Peyer's patch (tissue), 4 donors: ENCODE measurements around the gene CLTCL1. TPM values are rescaled to one million over a fixed set of nuclear protein-coding genes. Genes with fewer than 3 reads are reported as not detected.
A peak's percentile ranks its signal among the peaks of the same experiment; 100 is the strongest.

Experiments
- DNase-seq, 3 donors: peaks; one replicate each; pipeline ENCODE4 v3.0.0-alpha.2; 2017 to 2019
- H3K27ac ChIP-seq, 4 donors: fragments of 200-600 bp; sonication (generic); one replicate each; pipeline ENCODE4 v1.5.1; 2016 to 2019
- H3K27me3 ChIP-seq, 2 donors: fragments of 200-600 bp; sonication (generic); one replicate each; pipeline ENCODE4 v1.5.1; 2019
- H3K36me3 ChIP-seq, 3 donors: fragments of 200-600 bp; sonication (generic); one replicate each; pipeline ENCODE4 v1.5.1; 2016 to 2019
- H3K4me1 ChIP-seq, 4 donors: fragments of 200-600 bp; sonication (generic); one replicate each; pipeline ENCODE4 v1.5.1; 2016 to 2019
- H3K4me3 ChIP-seq, 4 donors: fragments of 200-600 bp; sonication (generic); 1 replicate in 3 of 4; 2 replicates in 1 of 4; pipeline ENCODE4 v1.5.1; 2016 to 2019; ENCODE audit warnings: mild to moderate bottlenecking in 1 of 4
- H3K9me3 ChIP-seq, 4 donors: fragments of 200-600 bp; sonication (generic); one replicate each; pipeline ENCODE4 v1.5.1; 2016 to 2019; ENCODE audit warnings: mild to moderate bottlenecking in 1 of 4
- POLR2A ChIP-seq, 2 donors: fragments of 450-650 bp; IDR thresholded peaks; one replicate each; pipeline ENCODE4 v1.5.1; 2017; ENCODE audit warnings: antibody characterized with exemption in 2 of 2, mild to moderate bottlenecking in 2 of 2, moderate library complexity in 2 of 2
- total RNA-seq, 4 donors: library from RNA; depleted of rRNA; stranded (reverse); fragments of >200 nt; gene quantifications; one replicate each; pipeline ENCODE4 v1.1.0, GENCODE V29; 2016
- TF ChIP-seq, protein P1 (sequence below), 6 experiments: fragments of 450-650 bp in 4 of 6; fragments of 200-600 bp in 2 of 6; sonication (generic) in 1 of 6; IDR thresholded peaks; one replicate each; pipeline ENCODE4 v1.5.1; 2017 to 2019; ENCODE audit warnings: antibody characterized with exemption in 6 of 6, mild to moderate bottlenecking in 3 of 6, moderate library complexity in 1 of 6

Gene CLTCL1
- total RNA-seq, 4 donors from 2014 or later, result 0.47 to 3.9 (median 3.0) TPM

DNA sequence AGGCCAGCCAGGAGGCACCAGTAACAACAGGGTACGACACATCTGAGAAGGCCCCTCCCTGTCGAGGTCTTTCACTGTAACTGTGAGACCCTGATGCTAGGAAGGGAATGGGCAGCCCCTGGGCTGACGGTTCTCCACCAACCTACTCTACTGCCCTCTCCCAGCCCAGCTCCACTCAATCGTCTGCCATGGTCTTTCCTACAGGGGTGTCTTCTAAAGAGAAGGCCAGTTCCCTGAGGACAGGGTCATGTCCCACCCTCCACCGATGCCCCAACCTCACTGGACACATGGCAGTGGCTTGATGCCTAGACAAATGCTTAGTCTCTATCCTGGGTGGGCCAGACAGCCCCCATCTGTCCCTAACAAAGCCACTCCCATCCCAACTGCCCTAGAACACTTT, 67.0 kb downstream of the CLTCL1 start:
- peak in 1 of 3 donors; percentile 18 for DNase-seq
- Histone ChIP-seq H3K4me3 (no peak overlapping the region), H3K27me3 (no peaks in the 10 kb centered on the region), H3K9me3 (no peaks in the 10 kb centered on the region), H3K4me1 (no peaks in the 10 kb centered on the region), H3K36me3 (no peaks in the 10 kb centered on the region), H3K27ac (no peak overlapping the region)
- TF ChIP-seq, protein P1, sequence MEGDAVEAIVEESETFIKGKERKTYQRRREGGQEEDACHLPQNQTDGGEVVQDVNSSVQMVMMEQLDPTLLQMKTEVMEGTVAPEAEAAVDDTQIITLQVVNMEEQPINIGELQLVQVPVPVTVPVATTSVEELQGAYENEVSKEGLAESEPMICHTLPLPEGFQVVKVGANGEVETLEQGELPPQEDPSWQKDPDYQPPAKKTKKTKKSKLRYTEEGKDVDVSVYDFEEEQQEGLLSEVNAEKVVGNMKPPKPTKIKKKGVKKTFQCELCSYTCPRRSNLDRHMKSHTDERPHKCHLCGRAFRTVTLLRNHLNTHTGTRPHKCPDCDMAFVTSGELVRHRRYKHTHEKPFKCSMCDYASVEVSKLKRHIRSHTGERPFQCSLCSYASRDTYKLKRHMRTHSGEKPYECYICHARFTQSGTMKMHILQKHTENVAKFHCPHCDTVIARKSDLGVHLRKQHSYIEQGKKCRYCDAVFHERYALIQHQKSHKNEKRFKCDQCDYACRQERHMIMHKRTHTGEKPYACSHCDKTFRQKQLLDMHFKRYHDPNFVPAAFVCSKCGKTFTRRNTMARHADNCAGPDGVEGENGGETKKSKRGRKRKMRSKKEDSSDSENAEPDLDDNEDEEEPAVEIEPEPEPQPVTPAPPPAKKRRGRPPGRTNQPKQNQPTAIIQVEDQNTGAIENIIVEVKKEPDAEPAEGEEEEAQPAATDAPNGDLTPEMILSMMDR (IDR thresholded peaks at IDR 0.05), result no peak
- no peak for TF ChIP-seq POLR2A (IDR thresholded peaks at IDR 0.05)

DNA sequence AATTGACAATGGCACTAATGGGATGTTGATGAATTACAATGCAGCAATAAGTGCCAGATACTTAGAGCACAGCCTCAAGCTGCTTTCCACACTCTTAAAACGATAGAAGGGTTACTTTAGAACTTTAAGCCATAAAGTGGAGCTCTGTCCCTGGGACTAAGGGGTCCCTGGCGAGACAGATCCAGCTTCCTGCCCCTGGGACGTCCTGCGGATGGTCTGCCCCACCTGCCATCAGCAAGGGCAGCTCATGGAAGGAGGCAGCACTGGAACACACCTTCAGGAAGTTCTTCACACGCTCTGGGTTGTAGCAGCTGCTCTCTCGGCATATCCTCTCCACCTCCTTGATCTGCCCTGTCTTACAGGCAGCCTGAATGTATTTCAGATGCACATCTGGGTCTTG, 67.9 kb downstream of the CLTCL1 start:
- no peaks in the 10 kb centered on the region for H3K27me3 ChIP-seq
- no peak overlapping the region for H3K27ac ChIP-seq
- TF ChIP-seq, protein P1 (IDR thresholded peaks at IDR 0.05), result no peak
- no peak for TF ChIP-seq POLR2A (IDR thresholded peaks at IDR 0.05)
- no peaks in the 10 kb centered on the region for H3K9me3 ChIP-seq
- H3K36me3 ChIP-seq, result no peaks in the 10 kb centered on the region
- peak in 1 of 3 donors; percentile 13 for DNase-seq
- no peaks in the 10 kb centered on the region for H3K4me1 ChIP-seq
- no peak overlapping the region for H3K4me3 ChIP-seq

DNA sequence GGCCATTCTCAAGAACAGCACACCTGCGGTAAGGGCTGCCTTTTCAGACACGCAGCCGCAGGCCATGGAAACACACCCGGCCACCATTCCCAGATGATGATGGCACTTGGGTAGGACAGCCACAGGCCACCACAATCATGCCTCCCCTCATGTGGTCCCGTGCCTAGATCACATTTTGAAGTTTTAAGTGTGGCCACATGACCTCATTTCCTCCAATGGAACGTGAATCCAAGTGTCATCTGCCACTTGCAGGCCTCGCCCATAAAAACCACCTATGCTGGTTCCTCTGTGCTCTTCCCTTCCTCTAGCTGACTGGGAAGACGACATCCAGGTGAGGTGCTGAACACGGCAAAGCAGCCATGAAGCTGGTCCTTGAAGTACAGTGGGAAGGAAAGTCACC, 68.4 kb downstream of the CLTCL1 start:
- Histone ChIP-seq H3K4me1 (no peaks in the 10 kb centered on the region), H3K36me3 (no peaks in the 10 kb centered on the region), H3K4me3 (no peak overlapping the region), H3K9me3 (no peaks in the 10 kb centered on the region), H3K27ac (no peak overlapping the region), H3K27me3 (no peaks in the 10 kb centered on the region)
- peak in 1 of 3 donors; percentile 24 for DNase-seq
- no peak for TF ChIP-seq POLR2A (IDR thresholded peaks at IDR 0.05)
- TF ChIP-seq, protein P1 (IDR thresholded peaks at IDR 0.05), result no peak

DNA sequence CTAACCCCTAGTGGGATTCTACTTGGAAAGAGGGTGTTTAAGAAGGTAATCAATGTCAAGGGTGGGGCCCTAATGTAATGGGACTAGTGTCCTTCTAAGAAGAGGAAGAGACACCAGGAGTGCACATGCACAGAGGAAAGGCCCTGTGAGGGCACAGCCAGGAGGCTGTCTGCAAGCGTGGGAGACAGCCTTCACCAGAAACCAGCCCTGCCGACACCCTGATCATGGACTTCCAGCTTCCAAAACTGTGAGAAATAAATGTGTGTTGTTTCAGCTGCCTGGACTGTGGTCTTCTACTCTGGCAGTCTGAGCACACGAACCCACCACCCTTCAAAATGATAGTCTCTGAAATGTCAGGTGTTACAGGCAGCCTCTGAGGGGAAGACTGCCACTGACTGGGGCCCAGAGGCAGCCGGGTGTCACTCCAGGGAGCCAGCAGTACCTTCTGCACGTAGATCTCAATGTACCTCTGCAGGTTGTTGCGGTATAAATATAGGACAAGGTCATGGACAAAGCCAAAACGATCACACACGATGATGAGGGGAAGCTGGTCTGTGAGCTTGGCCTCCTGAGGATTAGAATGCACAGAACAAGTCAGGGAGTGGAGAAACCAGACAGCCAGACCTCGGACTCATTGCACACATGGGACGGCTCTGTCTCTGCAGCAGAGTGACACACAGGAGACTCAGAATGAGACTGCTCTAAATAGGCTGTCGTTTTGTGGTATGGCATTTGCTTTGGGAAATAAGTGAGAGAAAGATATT, 69.1 kb downstream of the CLTCL1 start:
- H3K9me3 ChIP-seq, result no peaks in the 10 kb centered on the region
- peak in 1 of 3 donors; percentile 21 for DNase-seq
- H3K4me1 ChIP-seq, result no peaks in the 10 kb centered on the region
- H3K27me3 ChIP-seq, result no peaks in the 10 kb centered on the region
- H3K4me3 ChIP-seq, result no peak overlapping the region
- no peaks in the 10 kb centered on the region for H3K36me3 ChIP-seq
- no peak overlapping the region for H3K27ac ChIP-seq
- no peak for TF ChIP-seq POLR2A (IDR thresholded peaks at IDR 0.05)
- TF ChIP-seq, protein P1 (IDR thresholded peaks at IDR 0.05), result no peak

DNA sequence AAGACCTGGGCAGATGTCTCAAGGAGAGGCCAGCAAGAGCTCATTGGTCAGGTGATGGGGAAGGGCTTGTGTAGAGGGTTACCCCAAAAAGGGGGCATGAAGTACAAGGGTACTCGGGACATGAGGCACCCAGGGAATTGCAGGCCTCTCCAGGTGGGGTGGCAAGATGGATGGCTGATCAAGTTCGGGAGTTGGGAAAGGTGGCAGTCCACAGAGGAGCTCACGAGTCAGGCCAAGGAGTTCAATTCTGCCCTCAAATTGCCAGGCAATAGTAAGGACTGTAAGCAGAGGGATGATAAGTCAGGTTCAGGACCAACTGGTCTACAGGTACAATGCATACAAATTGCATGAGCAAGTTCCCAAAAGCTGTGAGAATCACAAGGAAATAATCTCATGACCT, 70.7 kb downstream of the CLTCL1 start:
- TF ChIP-seq POLR2A (IDR thresholded peaks at IDR 0.05), result no peak
- TF ChIP-seq, protein P1 (IDR thresholded peaks at IDR 0.05), result no peak
- Histone ChIP-seq H3K27me3 (no peaks in the 10 kb centered on the region), H3K4me1 (no peaks in the 10 kb centered on the region), H3K9me3 (no peaks in the 10 kb centered on the region), H3K27ac (no peak overlapping the region), H3K36me3 (no peaks in the 10 kb centered on the region), H3K4me3 (no peak overlapping the region)
- DNase-seq, result peak in 1 of 3 donors; percentile 24
